ENCODE measurements around the gene CELSR1.
"Not testable (repeated sequence)": the region's sequence is repeated elsewhere in the genome, so short reads cannot be mapped to it uniquely, and the experiment has no call there.

CELSR1 gene

GRCh38 chr22:46531581-46532175, 5.7 kb downstream of the CELSR1 start:
- no peak for DNase-seq

GRCh38 chr22:46528121-46528610, 9.3 kb downstream of the CELSR1 start:
- no peak for DNase-seq

GRCh38 chr22:46526244-46526839, 11.1 kb downstream of the CELSR1 start:
- DNase-seq, result no peak

GRCh38 chr22:46525389-46526243, 11.8 kb downstream of the CELSR1 start:
- no peak for DNase-seq

GRCh38 chr22:46524203-46524740, 13.1 kb downstream of the CELSR1 start:
- DNase-seq, result no peak

GRCh38 chr22:46522797-46523196, 14.6 kb downstream of the CELSR1 start:
- no peak for DNase-seq

GRCh38 chr22:46521994-46522393, 15.4 kb downstream of the CELSR1 start:
- no peak for DNase-seq

- DNase-seq, result no peak
Measured at GRCh38 chr22:46520880-46521279, 16.5 kb downstream of the CELSR1 start.

- no peak for DNase-seq
Measured at GRCh38 chr22:46519377-46519776, 18.0 kb downstream of the CELSR1 start.

GRCh38 chr22:46518542-46519325, 18.7 kb downstream of the CELSR1 start:
- no peak for DNase-seq

- no peak for DNase-seq
Measured at GRCh38 chr22:46518038-46518437, 19.4 kb downstream of the CELSR1 start.

- no peak for DNase-seq
Measured at GRCh38 chr22:46517255-46517761, 20.1 kb downstream of the CELSR1 start.

GRCh38 chr22:46516638-46517037, 20.8 kb downstream of the CELSR1 start:
- DNase-seq, result no peak

GRCh38 chr22:46516112-46516487, 21.3 kb downstream of the CELSR1 start:
- DNase-seq, result not testable (repeated sequence)

- DNase-seq, result no peak
Measured at GRCh38 chr22:46515208-46516111, 22.0 kb downstream of the CELSR1 start.

- DNase-seq, result no peak
Measured at GRCh38 chr22:46514592-46515207, 22.7 kb downstream of the CELSR1 start.

- DNase-seq, result no peak
Measured at GRCh38 chr22:46513908-46514550, 23.4 kb downstream of the CELSR1 start.

- DNase-seq, result no peak
Measured at GRCh38 chr22:46512683-46513082, 24.7 kb downstream of the CELSR1 start.

GRCh38 chr22:46512039-46512370, 25.4 kb downstream of the CELSR1 start:
- no peak for DNase-seq
